Measurements from ENCODE around the gene ZNF526. TPM values are rescaled to one million over a fixed set of nuclear protein-coding genes. Genes with fewer than 3 reads are reported as not detected.

Gene ZNF526
- total RNA-seq, 1 donor from 2014 or later: 11.1 TPM

- DNase-seq (ENCODE audit: low read depth): no peak
- TF ChIP-seq, protein P1, sequence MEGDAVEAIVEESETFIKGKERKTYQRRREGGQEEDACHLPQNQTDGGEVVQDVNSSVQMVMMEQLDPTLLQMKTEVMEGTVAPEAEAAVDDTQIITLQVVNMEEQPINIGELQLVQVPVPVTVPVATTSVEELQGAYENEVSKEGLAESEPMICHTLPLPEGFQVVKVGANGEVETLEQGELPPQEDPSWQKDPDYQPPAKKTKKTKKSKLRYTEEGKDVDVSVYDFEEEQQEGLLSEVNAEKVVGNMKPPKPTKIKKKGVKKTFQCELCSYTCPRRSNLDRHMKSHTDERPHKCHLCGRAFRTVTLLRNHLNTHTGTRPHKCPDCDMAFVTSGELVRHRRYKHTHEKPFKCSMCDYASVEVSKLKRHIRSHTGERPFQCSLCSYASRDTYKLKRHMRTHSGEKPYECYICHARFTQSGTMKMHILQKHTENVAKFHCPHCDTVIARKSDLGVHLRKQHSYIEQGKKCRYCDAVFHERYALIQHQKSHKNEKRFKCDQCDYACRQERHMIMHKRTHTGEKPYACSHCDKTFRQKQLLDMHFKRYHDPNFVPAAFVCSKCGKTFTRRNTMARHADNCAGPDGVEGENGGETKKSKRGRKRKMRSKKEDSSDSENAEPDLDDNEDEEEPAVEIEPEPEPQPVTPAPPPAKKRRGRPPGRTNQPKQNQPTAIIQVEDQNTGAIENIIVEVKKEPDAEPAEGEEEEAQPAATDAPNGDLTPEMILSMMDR (IDR thresholded peaks at IDR 0.05; ENCODE audit: insufficient read depth, low read length, severe bottlenecking): no peak
- FAIRE-seq: no peak
- H3K36me3 ChIP-seq (ENCODE audit: control insufficient read depth, insufficient read depth, low read length): peaks cover 6% of the 10 kb centered on the region
- H3K4me3 ChIP-seq (ENCODE audit: low read depth, low read length): peak overlapping the region; percentile 70
- no peaks in the 10 kb centered on the region for H3K27me3 ChIP-seq (ENCODE audit: control insufficient read depth, insufficient read depth, low read length)
Measured at GRCh38 chr19:42242069-42242511, 22.0 kb downstream of the ZNF526 start.

DNA sequence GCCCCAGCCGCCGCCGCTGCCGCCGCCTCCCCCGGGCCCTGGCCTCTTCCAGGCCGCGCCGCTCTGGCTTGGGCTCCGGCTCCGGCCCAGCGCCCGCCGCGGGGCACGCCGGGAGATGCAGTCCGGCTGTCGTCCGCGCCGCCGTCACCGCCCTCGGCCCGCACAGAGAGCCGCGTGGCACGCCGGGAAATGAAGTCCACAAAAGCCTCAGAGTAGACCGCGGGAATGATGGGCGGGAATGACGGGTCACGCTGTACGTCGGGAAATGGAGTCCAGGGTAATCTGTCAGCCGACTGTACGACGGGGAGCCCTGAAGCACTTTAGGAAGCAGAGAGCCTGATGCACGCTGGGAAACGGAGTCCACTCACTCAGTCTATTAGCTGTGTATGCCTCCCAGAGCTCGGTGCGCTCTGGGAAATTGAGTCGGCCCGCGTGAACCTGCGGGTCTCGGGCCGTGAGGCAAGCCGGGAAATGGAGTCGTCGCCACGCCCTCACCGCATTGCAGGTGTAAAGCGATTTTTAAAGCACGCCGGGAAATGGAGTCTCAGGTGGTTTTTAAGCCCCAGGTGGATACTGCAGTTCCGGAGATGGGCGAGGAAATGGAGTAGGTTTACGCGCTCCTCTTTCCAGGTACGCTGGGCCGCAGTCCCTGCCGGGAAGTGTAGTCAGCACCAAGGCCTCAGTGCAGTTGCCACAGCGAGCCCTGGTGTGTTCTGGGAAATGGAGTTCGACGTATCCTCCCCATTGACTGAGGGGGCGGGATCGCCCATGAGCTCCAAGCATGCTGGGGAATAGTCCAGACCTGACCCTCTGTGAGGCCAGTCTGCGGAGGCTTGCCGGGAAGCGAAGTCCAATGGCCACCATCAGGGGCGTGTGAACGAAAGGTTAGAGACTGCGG lies 22.6 kb downstream of the ZNF526 start, which contains the start of gene GSK3A:
GSK3A (minus strand) TSS at position 91 of the 898 bp plus-strand sequence. CDS start 137 bp downstream, outside the sequence.
- peaks cover 7% of the 10 kb centered on the region for H3K36me3 ChIP-seq (ENCODE audit: control insufficient read depth, insufficient read depth, low read length)
- peak; percentile 98 for DNase-seq (ENCODE audit: low read depth)
- peak within 1 kb of the TSS; percentile 70 for H3K4me3 ChIP-seq (ENCODE audit: low read depth, low read length)
- TF ChIP-seq, protein P1 (IDR thresholded peaks at IDR 0.05; ENCODE audit: insufficient read depth, low read length, severe bottlenecking): no peak
- no peaks in the 10 kb centered on the region for H3K27me3 ChIP-seq (ENCODE audit: control insufficient read depth, insufficient read depth, low read length)
- FAIRE-seq: peak; percentile 90

DNA sequence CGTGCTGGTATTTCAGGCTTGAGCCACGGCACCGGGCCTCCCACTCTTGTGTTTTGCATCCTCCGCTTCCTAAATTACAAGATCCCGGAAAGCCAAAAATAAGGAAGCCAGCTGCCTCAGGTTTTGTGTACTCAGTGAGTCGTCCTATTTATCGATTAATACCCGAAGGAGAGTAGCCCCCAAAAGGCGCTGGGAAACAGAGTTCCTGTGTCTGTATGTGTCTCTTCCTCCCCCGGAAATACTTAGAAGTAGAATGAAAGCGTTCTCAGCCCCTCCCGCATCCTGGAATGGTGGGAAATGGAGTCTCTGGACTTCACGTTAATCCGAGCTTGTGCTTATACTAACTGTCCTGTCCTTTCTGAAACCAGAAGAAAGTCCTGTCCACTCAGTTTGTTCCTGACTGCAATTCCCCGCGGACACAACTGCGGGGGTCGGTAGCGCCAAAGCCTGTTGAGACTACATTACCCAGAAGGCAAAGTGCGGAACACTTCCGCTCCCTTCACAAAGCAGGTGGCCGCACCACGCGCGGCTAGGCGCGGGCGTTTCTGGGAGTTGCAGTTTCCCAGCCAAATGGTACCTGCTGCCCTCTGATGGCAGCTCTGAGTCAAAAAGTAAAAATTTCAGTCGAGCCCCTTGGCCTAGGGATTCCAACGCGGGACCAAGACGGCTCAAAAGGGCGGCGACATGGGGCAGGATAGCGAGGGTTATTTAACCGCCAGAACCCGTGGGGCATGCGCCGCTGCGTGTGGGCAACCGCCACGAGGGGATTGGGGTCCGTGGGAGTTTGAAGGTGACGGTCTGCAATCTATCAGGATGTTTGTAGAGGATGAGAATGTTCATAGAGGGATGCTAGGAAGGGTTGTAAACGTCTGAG lies 24.5 kb downstream of the ZNF526 start:
- DNase-seq (ENCODE audit: low read depth) (peak; percentile 90), FAIRE-seq (no peak)
- no peaks in the 10 kb centered on the region for H3K27me3 ChIP-seq (ENCODE audit: control insufficient read depth, insufficient read depth, low read length)
- TF ChIP-seq, protein P1 (IDR thresholded peaks at IDR 0.05; ENCODE audit: insufficient read depth, low read length, severe bottlenecking): peak; percentile 76
- H3K36me3 ChIP-seq (ENCODE audit: control insufficient read depth, insufficient read depth, low read length): peaks cover 16% of the 10 kb centered on the region
- peak overlapping the region; percentile 70 for H3K4me3 ChIP-seq (ENCODE audit: low read depth, low read length)

DNA sequence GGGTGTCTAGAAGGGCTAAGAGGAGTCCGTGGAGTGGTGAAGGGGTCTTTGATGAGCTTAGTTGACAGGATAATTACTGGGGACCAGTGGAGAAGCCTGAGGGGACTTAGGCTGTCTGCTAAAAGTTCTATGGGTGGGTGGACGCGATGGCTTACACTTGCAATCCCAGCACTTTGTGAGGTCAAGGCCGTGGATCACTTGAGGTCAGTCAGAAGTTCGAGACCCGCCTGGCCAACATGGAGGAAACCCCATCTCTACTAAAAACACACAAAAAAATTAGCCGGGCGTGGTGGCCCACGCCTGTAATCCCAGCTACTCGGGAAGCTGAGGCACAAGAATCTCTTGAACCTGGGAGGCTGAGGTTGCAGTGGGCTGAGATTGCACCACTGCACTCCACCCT lies 25.1 kb downstream of the ZNF526 start:
- no peak overlapping the region for H3K4me3 ChIP-seq (ENCODE audit: low read depth, low read length)
- TF ChIP-seq, protein P1 (IDR thresholded peaks at IDR 0.05; ENCODE audit: insufficient read depth, low read length, severe bottlenecking): no peak
- DNase-seq (ENCODE audit: low read depth): no peak

DNA sequence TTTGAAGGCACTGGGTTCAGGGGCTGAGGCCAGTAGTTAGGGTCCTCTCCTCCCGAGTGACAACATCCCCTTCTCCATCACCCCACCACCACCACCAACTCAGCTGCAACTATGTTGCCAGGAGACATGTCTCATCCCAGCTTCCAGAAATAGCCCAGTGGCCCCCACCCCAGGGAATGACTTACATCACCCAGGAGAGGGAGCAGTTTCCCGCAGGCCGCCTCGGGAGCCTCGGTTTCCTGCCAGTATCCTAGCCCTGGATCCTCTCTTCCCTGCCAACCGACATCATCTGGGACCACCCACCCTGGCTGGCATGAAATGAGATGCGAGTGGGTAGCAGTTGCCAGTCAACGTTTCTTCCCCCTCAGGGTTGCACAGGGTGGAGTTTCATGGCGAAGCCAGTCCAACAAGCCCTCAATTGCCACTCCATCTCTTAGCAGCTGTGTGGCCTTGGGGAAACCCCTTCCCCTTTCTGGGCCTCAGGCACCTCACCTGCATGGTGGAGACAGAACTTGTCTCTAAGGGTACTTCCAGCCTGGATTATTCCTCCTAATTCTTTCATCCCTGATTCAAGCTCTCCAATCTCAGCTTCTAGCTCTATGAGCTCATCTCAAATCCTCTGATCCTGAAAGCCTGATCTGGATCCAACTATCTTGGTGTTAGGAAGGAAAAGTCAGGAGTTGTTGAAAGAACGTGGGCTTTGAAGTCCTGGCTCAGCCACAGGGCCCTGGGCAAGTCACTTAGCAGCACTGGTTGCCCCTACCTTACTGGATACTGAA lies 26.2 kb downstream of the ZNF526 start:
- Histone ChIP-seq H3K36me3 (ENCODE audit: control insufficient read depth, insufficient read depth, low read length) (peaks cover 16% of the 10 kb centered on the region), H3K27me3 (ENCODE audit: control insufficient read depth, insufficient read depth, low read length) (no peaks in the 10 kb centered on the region), H3K4me3 (ENCODE audit: low read depth, low read length) (no peak overlapping the region)
- DNase-seq (ENCODE audit: low read depth) (peak; percentile 64), FAIRE-seq (no peak)
- TF ChIP-seq, protein P1 (IDR thresholded peaks at IDR 0.05; ENCODE audit: insufficient read depth, low read length, severe bottlenecking): peak; percentile 84

More for the DNA sequence above, 25.1 kb downstream of the ZNF526 start:
- Histone ChIP-seq H3K36me3 (ENCODE audit: control insufficient read depth, insufficient read depth, low read length) (peaks cover 14% of the 10 kb centered on the region), H3K27me3 (ENCODE audit: control insufficient read depth, insufficient read depth, low read length) (no peaks in the 10 kb centered on the region)
- FAIRE-seq: no peak
